H9 (cell line): Measurements from ENCODE around the gene BSN. TPM values are rescaled to one million over a fixed set of nuclear protein-coding genes. Genes with fewer than 3 reads are reported as not detected.

Source experiments
- DNase-seq: peaks from one replicate; pipeline ENCODE4 v3.0.0-alpha.2; 2017
- H2AFZ ChIP-seq: one replicate; pipeline ENCODE4 v1.6.1; 2013; ENCODE audit warnings: mild to moderate bottlenecking, low read length, control low read depth, moderate library complexity
- H2AK5ac ChIP-seq: 2 replicates; pipeline ENCODE4 v1.6.1; 2013; ENCODE audit warnings: low read length, control low read depth, mixed read lengths; ENCODE audit not compliant: insufficient read length
- H2BK120ac ChIP-seq: one replicate; pipeline ENCODE4 v1.6.1; 2013; ENCODE audit warnings: low read depth, mild to moderate bottlenecking, low read length, control low read depth, inconsistent platforms; ENCODE audit not compliant: poor library complexity, severe bottlenecking
- H2BK12ac ChIP-seq: 2 replicates; pipeline ENCODE4 v1.6.1; 2013; ENCODE audit warnings: low read length, control low read depth, mixed read lengths, low read depth; ENCODE audit not compliant: insufficient read length
- H2BK15ac ChIP-seq: 2 replicates; pipeline ENCODE4 v1.6.1; 2013; ENCODE audit warnings: low read depth, low read length, control low read depth
- H2BK20ac ChIP-seq: one replicate; pipeline ENCODE4 v1.6.1; 2013; ENCODE audit warnings: low read depth, mild to moderate bottlenecking, low read length, control low read depth, inconsistent platforms; ENCODE audit not compliant: poor library complexity, severe bottlenecking
- H2BK5ac ChIP-seq: 2 replicates; pipeline ENCODE4 v1.6.1; 2013; ENCODE audit warnings: low read length, control low read depth, mixed read lengths; ENCODE audit not compliant: insufficient read length
- H3K14ac ChIP-seq: 2 replicates; pipeline ENCODE4 v1.6.1; 2013; ENCODE audit warnings: low read length, control low read depth; ENCODE audit not compliant: insufficient read depth
- H3K18ac ChIP-seq: 2 replicates; pipeline ENCODE4 v1.6.1; 2013; ENCODE audit warnings: low read depth, mild to moderate bottlenecking, mixed read lengths, low read length, control low read depth; ENCODE audit not compliant: insufficient read length
- H3K23ac ChIP-seq: 2 replicates; pipeline ENCODE4 v1.6.1; 2013; ENCODE audit warnings: low read length, control low read depth, mixed read lengths, low read depth; ENCODE audit not compliant: insufficient read length
- H3K23me2 ChIP-seq: 2 replicates; pipeline ENCODE4 v1.6.1; 2013; ENCODE audit warnings: low read depth, mild to moderate bottlenecking, mixed read lengths, low read length, control low read depth; ENCODE audit not compliant: insufficient read length, poor library complexity, severe bottlenecking
- H3K27ac ChIP-seq: 2 replicates; pipeline ENCODE4 v1.5.1; 2013; ENCODE audit warnings: low read length, control low read depth, mixed read lengths, low read depth; ENCODE audit not compliant: insufficient read length
- H3K27me3 ChIP-seq: 2 replicates; pipeline ENCODE4 v1.6.1; 2013; ENCODE audit warnings: low read length, control low read depth, inconsistent platforms; ENCODE audit not compliant: insufficient read depth
- H3K4ac ChIP-seq: 2 replicates; pipeline ENCODE4 v1.6.1; 2013; ENCODE audit warnings: low read depth, mild to moderate bottlenecking, control low read depth, inconsistent platforms, low read length, moderate library complexity
- H3K4me1 ChIP-seq: 2 replicates; pipeline ENCODE4 v1.6.1; 2013; ENCODE audit warnings: low read length, control low read depth, inconsistent platforms; ENCODE audit not compliant: insufficient read depth
- H3K4me2 ChIP-seq: 2 replicates; pipeline ENCODE4 v1.6.1; 2013; ENCODE audit warnings: low read length, control low read depth, mixed read lengths; ENCODE audit not compliant: insufficient read length, insufficient read depth
- H3K56ac ChIP-seq: 2 replicates; pipeline ENCODE4 v1.6.1; 2013; ENCODE audit warnings: low read depth, mild to moderate bottlenecking, mixed read lengths, low read length, control low read depth; ENCODE audit not compliant: insufficient read length
- H3K79me1 ChIP-seq: 2 replicates; pipeline ENCODE4 v1.6.1; 2013; ENCODE audit warnings: low read depth, mild to moderate bottlenecking, moderate library complexity, low read length, control low read depth, inconsistent platforms; ENCODE audit not compliant: insufficient read depth, poor library complexity, severe bottlenecking
- H3K79me2 ChIP-seq: 2 replicates; pipeline ENCODE4 v1.6.1; 2013; ENCODE audit warnings: low read length, control low read depth, inconsistent platforms; ENCODE audit not compliant: insufficient read depth
- H3K9ac ChIP-seq: 2 replicates; pipeline ENCODE4 v1.6.1; 2013; ENCODE audit warnings: low read length, control low read depth, mixed read lengths; ENCODE audit not compliant: insufficient read length; ENCODE audit errors: extremely low read depth
- H3K9me3 ChIP-seq: one replicate; pipeline ENCODE4 v1.6.1; 2013; ENCODE audit warnings: low read depth, low read length, inconsistent platforms; ENCODE audit not compliant: control insufficient read depth
- H3T11ph ChIP-seq: one replicate; pipeline ENCODE4 v1.6.1; 2013; ENCODE audit warnings: mild to moderate bottlenecking, low read length, control low read depth, inconsistent platforms
- H4K20me1 ChIP-seq: one replicate; pipeline ENCODE4 v1.6.1; 2013; ENCODE audit not compliant: control insufficient read depth, insufficient read length, insufficient read depth
- H4K5ac ChIP-seq: 2 replicates; pipeline ENCODE4 v1.6.1; 2013; ENCODE audit warnings: low read depth, mild to moderate bottlenecking, mixed read lengths, low read length, control low read depth; ENCODE audit not compliant: insufficient read length
- H4K8ac ChIP-seq: replicated peaks from 2 replicates; pipeline ENCODE4 v1.6.1; 2013; ENCODE audit warnings: low read length, control low read depth, mixed read lengths, low read depth; ENCODE audit not compliant: insufficient read length
- H4K91ac ChIP-seq: 2 replicates; pipeline ENCODE4 v1.6.1; 2013; ENCODE audit warnings: low read depth, mild to moderate bottlenecking, moderate library complexity, mixed read lengths, low read length, control low read depth; ENCODE audit not compliant: insufficient read length
- H3K27ac Mint-ChIP-seq, 3 experiments: 2 replicates in 2 of 3; 3 replicates in 1 of 3; pipeline ENCODE4 v1.8.0; 2020 to 2021; ENCODE audit warnings: mixed read lengths in 3 of 3, mild to moderate bottlenecking in 1 of 3, moderate library complexity in 1 of 3
- H3K27me3 Mint-ChIP-seq: 2 replicates; pipeline ENCODE4 v1.8.0; 2021; ENCODE audit warnings: low read depth, mild to moderate bottlenecking, moderate library complexity, mixed read lengths
- H3K36me3 Mint-ChIP-seq, 3 experiments: 2 replicates in 2 of 3; 3 replicates in 1 of 3; pipeline ENCODE4 v1.8.0; 2020 to 2021; ENCODE audit warnings: low read depth in 3 of 3, mixed read lengths in 3 of 3; ENCODE audit not compliant: insufficient read depth in 1 of 3
- H3K4me1 Mint-ChIP-seq, 2 experiments: 2 replicates each; pipeline ENCODE4 v1.8.0; 2020; ENCODE audit warnings: mixed read lengths in 2 of 2
- H3K4me3 Mint-ChIP-seq, 2 experiments: 2 replicates in 1 of 2; 3 replicates in 1 of 2; pipeline ENCODE4 v1.8.0; 2020 to 2021; ENCODE audit warnings: mild to moderate bottlenecking in 2 of 2, mixed read lengths in 2 of 2, moderate library complexity in 1 of 2
- H3K9me3 Mint-ChIP-seq, 2 experiments: 2 replicates in 1 of 2; 3 replicates in 1 of 2; pipeline ENCODE4 v1.8.0; 2020; ENCODE audit warnings: mild to moderate bottlenecking in 2 of 2, mixed read lengths in 2 of 2, moderate library complexity in 1 of 2
- CTCF ChIP-seq: fragments of 200-600 bp; sonication (generic); conservative IDR thresholded peaks from 3 replicates; pipeline ENCODE4 v1.8.0; 2021; ENCODE audit warnings: antibody characterized with exemption, mild to moderate bottlenecking
- WGBS: extraction: QIAGEN DNeasy Blood & Tissue Kit; methylation state at CpG from one replicate; pipeline ENCODE4 v1.1.7; 2013; ENCODE audit warnings: missing lambda C conversion rate, low lambda C conversion rate, mixed read lengths; ENCODE audit not compliant: insufficient read length; ENCODE audit errors: extremely low coverage; 5-methylcytosine and 5-hydroxymethylcytosine counted together
- total RNA-seq: library from RNA; stranded (reverse); gene quantifications from 2 replicates; pipeline ENCODE4 v1.2.1, GENCODE V29; 2021

BSN gene
- total RNA-seq, 1 experiment from 2014 or later: 2.4 TPM

- H3K79me2 ChIP-seq: no peaks in the 10 kb centered on the region
- H3K56ac ChIP-seq: no peak overlapping the region
- no peak overlapping the region for H4K5ac ChIP-seq
- H3K14ac ChIP-seq: no peak overlapping the region; the same call in 1 of the 2 replicates
- H4K91ac ChIP-seq: no peak overlapping the region
- H2AFZ ChIP-seq: no peak overlapping the region
- no peaks in the 10 kb centered on the region for H3K4me1 ChIP-seq
- WGBS: no CpG with 5 or more reads among the region's 1 CpG
- H3K4ac ChIP-seq: no peak overlapping the region
- H3K27ac ChIP-seq: no peak overlapping the region
- H3K9me3 ChIP-seq: no peaks in the 10 kb centered on the region
- 0 out of 7 replicates have a peak overlapping the region, but pooled peaks of 1 of the 3 experiments have one; percentile 21 for H3K27ac Mint-ChIP-seq
- H3K27me3 ChIP-seq: no peaks in the 10 kb centered on the region
- no peaks in the 10 kb centered on the region for H4K20me1 ChIP-seq
- H3K27me3 Mint-ChIP-seq: peaks cover 6% of the 10 kb centered on the region
- no peak overlapping the region for H3K9ac ChIP-seq
- TF ChIP-seq CTCF: no peak
- no peak overlapping the region for H3K18ac ChIP-seq
- no peaks in the 10 kb centered on the region for H3K23me2 ChIP-seq
- H3K4me1 Mint-ChIP-seq: no peaks in the 10 kb centered on the region
- DNase-seq: no peak
- peaks cover 0 to 10% (median 4%) of the 10 kb centered on the region in 3 experiments; a peak in 5 of 7 replicates for H3K36me3 Mint-ChIP-seq
- no peak overlapping the region for H3K23ac ChIP-seq
- no peak overlapping the region for H3T11ph ChIP-seq
- H2BK5ac ChIP-seq: no peak overlapping the region
- no peak overlapping the region for H4K8ac ChIP-seq
- H2BK15ac ChIP-seq: no peak overlapping the region
- no peaks in the 10 kb centered on the region for H3K79me1 ChIP-seq
- H2BK20ac ChIP-seq: no peak overlapping the region
- no peak overlapping the region for H2BK12ac ChIP-seq
- no peak overlapping the region for H3K4me3 Mint-ChIP-seq
- no peak overlapping the region for H3K4me2 ChIP-seq
- H2AK5ac ChIP-seq: no peak overlapping the region
- peaks cover 5 to 12% of the 10 kb centered on the region in 2 experiments; a peak in 3 of 5 replicates for H3K9me3 Mint-ChIP-seq
- H2BK120ac ChIP-seq: no peak overlapping the region
Measured at GRCh38 chr3:49630784-49631183, 76.5 kb downstream of the BSN start.
